Measurements from ENCODE around the gene FRMD4A.

DNA sequence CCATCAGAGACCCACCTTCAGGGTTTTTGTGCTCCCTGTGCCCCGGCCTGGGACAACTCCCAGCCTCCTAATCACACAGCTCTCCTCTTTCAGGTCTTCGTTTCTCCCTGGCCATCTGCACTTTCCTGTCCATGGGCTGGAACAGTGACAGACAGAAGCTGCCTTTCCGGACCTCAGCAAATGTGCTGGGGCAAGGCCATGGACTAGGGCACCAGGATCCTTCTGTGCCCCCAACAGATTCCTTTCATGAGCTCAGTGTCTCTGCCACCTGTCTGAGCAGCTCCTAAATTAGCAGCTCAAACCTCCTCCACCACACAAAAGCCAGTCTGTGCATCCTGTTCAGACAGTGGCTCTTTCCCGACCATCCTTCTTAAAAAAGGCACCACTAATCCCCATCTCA is 41.9 kb upstream of the FRMD4A start:
- TF ChIP-seq, protein P1, sequence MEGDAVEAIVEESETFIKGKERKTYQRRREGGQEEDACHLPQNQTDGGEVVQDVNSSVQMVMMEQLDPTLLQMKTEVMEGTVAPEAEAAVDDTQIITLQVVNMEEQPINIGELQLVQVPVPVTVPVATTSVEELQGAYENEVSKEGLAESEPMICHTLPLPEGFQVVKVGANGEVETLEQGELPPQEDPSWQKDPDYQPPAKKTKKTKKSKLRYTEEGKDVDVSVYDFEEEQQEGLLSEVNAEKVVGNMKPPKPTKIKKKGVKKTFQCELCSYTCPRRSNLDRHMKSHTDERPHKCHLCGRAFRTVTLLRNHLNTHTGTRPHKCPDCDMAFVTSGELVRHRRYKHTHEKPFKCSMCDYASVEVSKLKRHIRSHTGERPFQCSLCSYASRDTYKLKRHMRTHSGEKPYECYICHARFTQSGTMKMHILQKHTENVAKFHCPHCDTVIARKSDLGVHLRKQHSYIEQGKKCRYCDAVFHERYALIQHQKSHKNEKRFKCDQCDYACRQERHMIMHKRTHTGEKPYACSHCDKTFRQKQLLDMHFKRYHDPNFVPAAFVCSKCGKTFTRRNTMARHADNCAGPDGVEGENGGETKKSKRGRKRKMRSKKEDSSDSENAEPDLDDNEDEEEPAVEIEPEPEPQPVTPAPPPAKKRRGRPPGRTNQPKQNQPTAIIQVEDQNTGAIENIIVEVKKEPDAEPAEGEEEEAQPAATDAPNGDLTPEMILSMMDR (IDR thresholded peaks at IDR 0.05) = no peak
- no peak for TF ChIP-seq EP300 (IDR thresholded peaks at IDR 0.05)

Data from stomach (tissue), 4 donors.